Measurements from ENCODE around the gene AGER. TPM values are rescaled to one million over a fixed set of nuclear protein-coding genes. Genes with fewer than 3 reads are reported as not detected.

Gene AGER
- total RNA-seq, 1 experiment from 2014 or later: 9.0 TPM

GRCh38 chr6:32208996-32209395 lies 24.9 kb upstream of the AGER start:
- no peak overlapping the region for H3K4me2 ChIP-seq (ENCODE audit: low read depth, low read length, poor library complexity, severe bottlenecking)
- no peak overlapping the region for H3K9ac ChIP-seq (ENCODE audit: low read length)
- no peak overlapping the region for H2AFZ ChIP-seq (ENCODE audit: low read length)
- no peaks in the 10 kb centered on the region for H3K9me3 ChIP-seq (ENCODE audit: low read length)
- DNase-seq: no peak
- no peaks in the 10 kb centered on the region for H3K9me2 ChIP-seq (replicated peaks; ENCODE audit: insufficient read depth, low read length)
- H3K4me1 ChIP-seq (ENCODE audit: low read length): peaks cover 11% of the 10 kb centered on the region
- no peaks in the 10 kb centered on the region for H3K79me2 ChIP-seq (ENCODE audit: low read length)
- H3K27me3 ChIP-seq (ENCODE audit: low read length): no peaks in the 10 kb centered on the region
- H3K27ac ChIP-seq (ENCODE audit: low read length): no peak overlapping the region
- no peak overlapping the region for H3K4me3 ChIP-seq (ENCODE audit: low read length)
- no peaks in the 10 kb centered on the region for H3K36me3 ChIP-seq (ENCODE audit: insufficient read depth, low read length)
- H4K20me1 ChIP-seq (ENCODE audit: insufficient read depth, low read depth, low read length): no peaks in the 10 kb centered on the region

DNA sequence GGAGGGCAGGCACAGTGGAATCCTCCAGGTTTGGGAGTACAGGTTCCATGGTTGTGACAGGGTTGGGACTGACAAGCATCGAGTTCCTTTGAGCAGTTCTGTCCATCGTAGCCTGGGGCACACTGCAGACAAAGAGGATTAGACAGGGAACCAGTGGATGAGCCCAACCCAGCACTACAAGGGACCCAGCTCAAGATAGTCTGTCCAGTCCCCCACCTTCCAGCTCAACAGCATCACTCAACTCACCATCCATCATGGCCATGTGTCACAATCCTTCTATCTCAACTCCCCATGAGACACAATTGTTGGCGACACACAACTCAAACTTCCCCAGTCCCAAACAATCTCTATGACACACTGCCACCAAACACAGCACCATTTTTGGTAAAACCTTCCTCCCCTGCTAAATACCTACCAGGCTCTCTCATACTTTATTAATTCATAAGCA lies 20.2 kb upstream of the AGER start:
- no peak overlapping the region for H3K9ac ChIP-seq (ENCODE audit: low read length)
- peaks cover 11% of the 10 kb centered on the region for H3K4me1 ChIP-seq (ENCODE audit: low read length)

DNA sequence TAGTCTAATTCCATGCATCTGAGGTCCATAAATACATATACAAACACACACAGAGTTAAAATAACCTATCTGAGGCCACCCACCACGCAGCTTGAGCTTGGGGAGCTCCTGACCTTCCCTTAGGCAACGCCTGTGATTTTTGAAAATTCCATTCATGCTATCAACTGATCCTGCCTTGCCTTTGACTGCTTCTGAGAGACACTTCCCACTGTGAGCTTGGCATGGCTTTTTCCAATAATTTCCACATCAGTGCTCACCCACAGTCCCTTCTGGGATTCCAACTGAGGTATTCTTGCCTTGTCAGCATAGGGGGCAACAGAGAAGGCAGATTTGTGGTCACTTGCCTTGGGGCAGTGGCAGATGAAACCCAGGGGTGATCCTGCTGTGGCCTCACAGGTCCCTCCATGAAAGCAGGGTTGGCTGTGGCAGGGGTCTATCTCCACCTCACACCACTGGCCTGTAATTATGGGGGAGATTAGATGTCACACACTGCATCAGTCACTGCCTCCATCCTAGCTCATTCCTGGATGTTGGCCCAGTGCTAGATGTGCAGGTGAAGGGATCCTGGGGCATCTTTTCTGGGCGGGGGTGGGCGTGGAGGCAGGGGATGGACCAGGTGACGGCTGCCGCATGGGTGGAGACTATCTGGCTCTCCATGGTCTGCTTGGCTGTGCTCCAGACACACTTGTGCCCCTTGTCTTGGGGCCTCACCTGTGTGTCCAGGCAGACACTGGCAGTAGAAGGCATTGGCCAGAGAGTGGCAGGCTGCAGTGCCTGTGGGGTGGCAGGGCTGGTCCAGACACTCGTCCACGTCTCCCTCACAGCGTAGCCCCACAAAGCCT lies 19.6 kb upstream of the AGER start:
- no peaks in the 10 kb centered on the region for H3K27me3 ChIP-seq (ENCODE audit: low read length)
- no peaks in the 10 kb centered on the region for H3K36me3 ChIP-seq (ENCODE audit: insufficient read depth, low read length)
- H2AFZ ChIP-seq (ENCODE audit: low read length): no peak overlapping the region
- no peak overlapping the region for H3K9ac ChIP-seq (ENCODE audit: low read length)
- H3K79me2 ChIP-seq (ENCODE audit: low read length): no peaks in the 10 kb centered on the region
- H3K4me1 ChIP-seq (ENCODE audit: low read length): peaks cover 11% of the 10 kb centered on the region
- DNase-seq: no peak
- no peak overlapping the region for H3K4me2 ChIP-seq (ENCODE audit: low read depth, low read length, poor library complexity, severe bottlenecking)
- H3K4me3 ChIP-seq (ENCODE audit: low read length): no peak overlapping the region
- H4K20me1 ChIP-seq (ENCODE audit: insufficient read depth, low read depth, low read length): no peaks in the 10 kb centered on the region
- H3K27ac ChIP-seq (ENCODE audit: low read length): no peak overlapping the region
- no peaks in the 10 kb centered on the region for H3K9me3 ChIP-seq (ENCODE audit: low read length)
- H3K9me2 ChIP-seq (replicated peaks; ENCODE audit: insufficient read depth, low read length): no peaks in the 10 kb centered on the region

More for the DNA sequence above, 20.2 kb upstream of the AGER start:
- Histone ChIP-seq H2AFZ (ENCODE audit: low read length) (no peak overlapping the region), H3K36me3 (ENCODE audit: insufficient read depth, low read length) (no peaks in the 10 kb centered on the region), H3K27ac (ENCODE audit: low read length) (no peak overlapping the region), H4K20me1 (ENCODE audit: insufficient read depth, low read depth, low read length) (no peaks in the 10 kb centered on the region), H3K4me3 (ENCODE audit: low read length) (no peak overlapping the region), H3K79me2 (ENCODE audit: low read length) (no peaks in the 10 kb centered on the region), H3K4me2 (ENCODE audit: low read depth, low read length, poor library complexity, severe bottlenecking) (no peak overlapping the region), H3K9me2 (replicated peaks; ENCODE audit: insufficient read depth, low read length) (no peaks in the 10 kb centered on the region), H3K9me3 (ENCODE audit: low read length) (no peaks in the 10 kb centered on the region), H3K27me3 (ENCODE audit: low read length) (no peaks in the 10 kb centered on the region)
- DNase-seq: peak; percentile 28

DNA sequence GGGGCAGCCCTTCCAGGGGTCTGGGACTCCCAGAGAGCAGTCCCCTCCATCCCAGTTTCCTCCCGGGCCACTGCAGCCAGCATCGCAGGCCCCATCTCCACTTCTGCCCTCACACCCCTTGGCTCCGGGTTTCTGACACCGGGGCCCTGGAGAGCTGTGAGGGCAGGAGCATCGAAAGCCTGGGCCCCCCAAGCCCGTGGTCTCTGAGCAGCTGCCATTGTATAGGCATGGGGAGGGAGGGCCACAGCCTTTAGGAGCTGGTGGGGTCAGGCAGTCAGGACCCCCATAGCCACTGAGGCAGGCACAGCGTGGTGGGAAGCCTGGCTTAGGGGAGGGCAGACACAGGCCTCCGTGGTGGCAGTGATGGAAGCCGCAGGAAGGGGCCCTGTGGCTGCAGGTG lies 18.1 kb upstream of the AGER start:
- Histone ChIP-seq H3K9me2 (replicated peaks; ENCODE audit: insufficient read depth, low read length) (no peaks in the 10 kb centered on the region), H3K27ac (ENCODE audit: low read length) (no peak overlapping the region), H3K9me3 (ENCODE audit: low read length) (no peaks in the 10 kb centered on the region), H3K27me3 (ENCODE audit: low read length) (no peaks in the 10 kb centered on the region), H3K79me2 (ENCODE audit: low read length) (no peaks in the 10 kb centered on the region), H2AFZ (ENCODE audit: low read length) (no peak overlapping the region), H3K4me2 (ENCODE audit: low read depth, low read length, poor library complexity, severe bottlenecking) (no peak overlapping the region), H3K9ac (ENCODE audit: low read length) (no peak overlapping the region), H4K20me1 (ENCODE audit: insufficient read depth, low read depth, low read length) (no peaks in the 10 kb centered on the region), H3K4me1 (ENCODE audit: low read length) (peaks cover 7% of the 10 kb centered on the region), H3K4me3 (ENCODE audit: low read length) (no peak overlapping the region), H3K36me3 (ENCODE audit: insufficient read depth, low read length) (no peaks in the 10 kb centered on the region)
- DNase-seq: peak; percentile 2

- Histone ChIP-seq H3K36me3 (ENCODE audit: insufficient read depth, low read length) (no peaks in the 10 kb centered on the region), H3K4me1 (ENCODE audit: low read length) (peaks cover 18% of the 10 kb centered on the region), H3K4me3 (ENCODE audit: low read length) (no peak overlapping the region), H3K9me2 (replicated peaks; ENCODE audit: insufficient read depth, low read length) (no peaks in the 10 kb centered on the region), H3K4me2 (ENCODE audit: low read depth, low read length, poor library complexity, severe bottlenecking) (no peak overlapping the region), H3K27me3 (ENCODE audit: low read length) (no peaks in the 10 kb centered on the region), H3K79me2 (ENCODE audit: low read length) (no peaks in the 10 kb centered on the region), H2AFZ (ENCODE audit: low read length) (no peak overlapping the region), H3K27ac (ENCODE audit: low read length) (no peak overlapping the region), H4K20me1 (ENCODE audit: insufficient read depth, low read depth, low read length) (no peaks in the 10 kb centered on the region), H3K9me3 (ENCODE audit: low read length) (no peaks in the 10 kb centered on the region), H3K9ac (ENCODE audit: low read length) (no peak overlapping the region)
- DNase-seq: peak; percentile 29
Observed at GRCh38 chr6:32200711-32201475, 16.8 kb upstream of the AGER start.

DNA sequence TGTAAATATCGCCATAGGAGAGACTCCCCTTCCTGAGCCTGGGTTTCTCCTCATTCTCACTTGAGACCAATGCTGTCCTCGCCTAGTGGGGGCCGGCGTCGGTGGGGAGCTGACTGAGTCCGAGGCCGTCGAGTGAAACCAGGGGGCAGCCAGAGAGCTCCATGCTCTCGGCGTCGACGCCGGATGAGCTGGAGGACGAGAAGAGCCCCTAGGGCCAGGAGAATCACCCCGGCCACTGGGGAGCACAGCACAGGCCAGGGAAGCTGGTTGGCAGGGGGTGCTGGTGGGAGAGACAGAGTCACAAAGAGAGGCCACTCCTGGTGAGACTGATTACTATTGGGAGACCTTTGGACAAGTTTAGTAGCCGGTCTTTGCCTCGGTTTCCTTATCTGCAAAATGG lies 14.8 kb upstream of the AGER start:
- H3K27me3 ChIP-seq (ENCODE audit: low read length): no peaks in the 10 kb centered on the region
- H3K9me2 ChIP-seq (replicated peaks; ENCODE audit: insufficient read depth, low read length): no peaks in the 10 kb centered on the region
- no peak overlapping the region for H3K4me2 ChIP-seq (ENCODE audit: low read depth, low read length, poor library complexity, severe bottlenecking)
- no peaks in the 10 kb centered on the region for H3K36me3 ChIP-seq (ENCODE audit: insufficient read depth, low read length)
- no peaks in the 10 kb centered on the region for H4K20me1 ChIP-seq (ENCODE audit: insufficient read depth, low read depth, low read length)
- no peak overlapping the region for H3K9ac ChIP-seq (ENCODE audit: low read length)
- H2AFZ ChIP-seq (ENCODE audit: low read length): no peak overlapping the region
- H3K4me1 ChIP-seq (ENCODE audit: low read length): peaks cover 33% of the 10 kb centered on the region
- no peaks in the 10 kb centered on the region for H3K9me3 ChIP-seq (ENCODE audit: low read length)
- peak; percentile 35 for DNase-seq
- H3K79me2 ChIP-seq (ENCODE audit: low read length): no peaks in the 10 kb centered on the region
- H3K27ac ChIP-seq (ENCODE audit: low read length): no peak overlapping the region
- no peak overlapping the region for H3K4me3 ChIP-seq (ENCODE audit: low read length)

DNA sequence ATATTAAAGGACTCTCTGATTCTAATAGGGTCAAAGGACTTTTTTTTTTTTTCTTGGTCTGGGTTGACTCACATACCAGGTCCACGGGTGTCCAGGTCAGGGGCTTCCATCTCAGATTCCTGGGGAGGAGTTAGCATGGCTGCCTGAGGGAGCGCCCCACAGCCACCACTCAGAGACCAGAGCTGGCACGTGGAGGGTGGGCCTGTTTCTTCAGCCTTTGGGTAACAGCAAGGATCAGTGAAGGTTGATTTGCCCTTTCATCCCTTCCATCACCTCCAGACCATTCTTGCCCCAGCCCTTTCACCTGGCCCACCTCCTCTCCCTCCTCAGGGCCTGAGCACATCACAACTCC lies 14.3 kb upstream of the AGER start:
- no peaks in the 10 kb centered on the region for H3K9me2 ChIP-seq (replicated peaks; ENCODE audit: insufficient read depth, low read length)
- no peak overlapping the region for H2AFZ ChIP-seq (ENCODE audit: low read length)
- no peaks in the 10 kb centered on the region for H3K9me3 ChIP-seq (ENCODE audit: low read length)
- no peaks in the 10 kb centered on the region for H3K79me2 ChIP-seq (ENCODE audit: low read length)
- no peak overlapping the region for H3K27ac ChIP-seq (ENCODE audit: low read length)
- H3K4me2 ChIP-seq (ENCODE audit: low read depth, low read length, poor library complexity, severe bottlenecking): no peak overlapping the region
- no peak for DNase-seq
- H3K27me3 ChIP-seq (ENCODE audit: low read length): no peaks in the 10 kb centered on the region
- H3K4me3 ChIP-seq (ENCODE audit: low read length): no peak overlapping the region
- peaks cover 36% of the 10 kb centered on the region for H3K4me1 ChIP-seq (ENCODE audit: low read length)
- H3K36me3 ChIP-seq (ENCODE audit: insufficient read depth, low read length): no peaks in the 10 kb centered on the region
- H3K9ac ChIP-seq (ENCODE audit: low read length): no peak overlapping the region
- no peaks in the 10 kb centered on the region for H4K20me1 ChIP-seq (ENCODE audit: insufficient read depth, low read depth, low read length)

All from Karpas-422 (cell line).